Esophagus squamous epithelium (tissue), 4 donors: ENCODE measurements around the gene DAB2IP.

Experiments
- CTCF ChIP-seq, 6 experiments: fragments of 450-650 bp in 4 of 6; fragments of 200-600 bp in 2 of 6; sonication (generic) in 2 of 6; IDR thresholded peaks; one replicate each; pipeline ENCODE4 v1.5.1; 2016 to 2019; ENCODE audit warnings: antibody characterized with exemption in 6 of 6, mild to moderate bottlenecking in 4 of 6, moderate library complexity in 4 of 6
- POLR2A ChIP-seq, 4 donors: fragments of 450-650 bp; IDR thresholded peaks; one replicate each; pipeline ENCODE4 v1.6.1; 2017; ENCODE audit warnings: antibody characterized with exemption in 4 of 4, mild to moderate bottlenecking in 4 of 4, moderate library complexity in 3 of 4

GRCh38 chr9:121626012-121626411 is 25.4 kb upstream of the DAB2IP start:
- TF ChIP-seq CTCF (IDR thresholded peaks at IDR 0.05) (no peak), POLR2A (IDR thresholded peaks at IDR 0.05) (no peak)
